DMS53 treated with DMSO at 0.1 percent for 48 hours (cell line): Measurements from ENCODE around the gene NDUFA13.
A peak's percentile ranks its signal among the peaks of the same experiment; 100 is the strongest.
"Not testable (repeated sequence)": the region's sequence is repeated elsewhere in the genome, so short reads cannot be mapped to it uniquely, and the experiment has no call there.

ENCODE experiments used
- DNase-seq: peaks from one replicate; lab custom pipeline; 2025; ENCODE audit not compliant: unreplicated experiment; lab: John Stamatoyannopoulos, UW

The NDUFA13 gene

GRCh38 chr19:19515642-19516519 lies at the start of gene NDUFA13:
Gene NDUFA13, plus strand, starts transcription at chr19:19516225. Its CDS starts 14 bp downstream, at chr19:19516239.
- DNase-seq = peak; percentile 67

- DNase-seq = no peak
These were observed 47.5 kb upstream of the NDUFA13 start for GRCh38 chr19:19468424-19469050.

GRCh38 chr19:19470579-19470978 lies 45.4 kb upstream of the NDUFA13 start:
- no peak for DNase-seq

- no peak for DNase-seq
These were observed 44.3 kb upstream of the NDUFA13 start for GRCh38 chr19:19471682-19472081.

- not testable (repeated sequence) for DNase-seq
These were observed 43.9 kb upstream of the NDUFA13 start for GRCh38 chr19:19472106-19472505.

GRCh38 chr19:19475015-19475765 lies 40.8 kb upstream of the NDUFA13 start:
- DNase-seq = no peak

GRCh38 chr19:19475849-19476828 lies 39.9 kb upstream of the NDUFA13 start:
- DNase-seq = no peak

GRCh38 chr19:19477705-19478383 lies 38.2 kb upstream of the NDUFA13 start:
- DNase-seq = no peak

- no peak for DNase-seq
These were observed 35.3 kb upstream of the NDUFA13 start for GRCh38 chr19:19480688-19481087.

- DNase-seq = no peak
These were observed 33.0 kb upstream of the NDUFA13 start for GRCh38 chr19:19482809-19483596.

GRCh38 chr19:19485161-19485997 lies 30.6 kb upstream of the NDUFA13 start:
- DNase-seq = no peak

- no peak for DNase-seq
These were observed 30.1 kb upstream of the NDUFA13 start for GRCh38 chr19:19485998-19486290.

GRCh38 chr19:19486343-19487076 lies 29.5 kb upstream of the NDUFA13 start:
- no peak for DNase-seq

- no peak for DNase-seq
These were observed 28.7 kb upstream of the NDUFA13 start for GRCh38 chr19:19487077-19487949.

GRCh38 chr19:19487950-19488874 lies 27.8 kb upstream of the NDUFA13 start:
- no peak for DNase-seq
